HCT116 (cell line): ENCODE results near the gene TYROBP. TPM values are rescaled to one million over a fixed set of nuclear protein-coding genes. Genes with fewer than 3 reads are reported as not detected.
"Not testable (repeated sequence)": the region's sequence is repeated elsewhere in the genome, so short reads cannot be mapped to it uniquely, and the experiment has no call there.

Experiments
- ATAC-seq: fragments of 200-7000 bp; cut with Tn5 transposase; 2 replicates; pipeline ENCODE4 v1.9.1; 2020; ENCODE audit warnings: mild to moderate bottlenecking, moderate library complexity
- BruUV-seq: library from RNA; stranded (reverse); fragments of 400-500 nt; replicated peaks from 2 replicates; lab custom pipeline; 2021; lab: Mats Ljungman, UMichigan
- CTCF ChIA-PET: fragments of 300-600 bp; sonication (Branson Sonifier 250); formaldehyde crosslinking; loops from one replicate; lab custom pipeline; 2021; ENCODE audit warnings: antibody characterized with exemption; lab: Charles Lee
- POLR2A ChIA-PET: fragments of 300-600, 350-600 bp; sonication (Branson Sonifier 250); formaldehyde crosslinking; loops from one replicate; lab custom pipeline; 2021; ENCODE audit warnings: antibody characterized with exemption; lab: Charles Lee
- RAD21 ChIA-PET, 2 experiments: fragments of 300-600 bp; sonication (Branson Sonifier 250); formaldehyde crosslinking; loops; one replicate each; lab custom pipeline; 2023; ENCODE audit warnings: low total read pairs in 2 of 2; ENCODE audit not compliant: uncharacterized antibody in 2 of 2, unreplicated experiment in 2 of 2, low non-redundant PET in 1 of 2; lab: Charles Lee
- DNase-seq: peaks from one replicate; pipeline ENCODE4 v3.0.0-alpha.2; 2010; ENCODE audit warnings: low read depth, low spot score
- H2AFZ ChIP-seq: fragments of 200-600 bp; shearing (Covaris generic), sonication (generic); 2 replicates; pipeline ENCODE4 v1.6.1; 2017; ENCODE audit warnings: low read depth, mixed run types, mixed read lengths, antibody characterized with exemption, low read length; ENCODE audit not compliant: poor library complexity, severe bottlenecking
- H3K27ac ChIP-seq: 2 replicates; pipeline ENCODE4 v1.5.1; 2012; ENCODE audit warnings: low read depth, low read length
- H3K27me3 ChIP-seq: fragments of 200-600 bp; sonication (generic); 2 replicates; pipeline ENCODE4 v1.6.1; 2016; ENCODE audit warnings: mixed run types, low read length, mixed read lengths; ENCODE audit not compliant: insufficient read depth
- H3K36me3 ChIP-seq, 2 experiments: fragments of 200-500 bp in 1 of 2; fragments of 200-600 bp in 1 of 2; sonication (Bioruptor generic) in 1 of 2; sonication (generic) in 1 of 2; 2 replicates each; pipeline versions ENCODE4 v1.5.1 to v1.6.1; 2014 to 2016; ENCODE audit warnings: low read length in 2 of 2, inconsistent platforms in 1 of 2, mixed read lengths in 1 of 2, mixed run types in 1 of 2; ENCODE audit not compliant: insufficient read depth in 2 of 2, control insufficient read depth in 1 of 2
- H3K4me1 ChIP-seq, 2 experiments: fragments of 200-600 bp in 1 of 2; sonication (generic) in 1 of 2; 2 replicates each; pipeline versions ENCODE4 v1.5.1 to v1.6.1; 2012 to 2017; ENCODE audit warnings: low read length in 2 of 2, inconsistent platforms in 1 of 2, mild to moderate bottlenecking in 1 of 2, mixed read lengths in 1 of 2, mixed run types in 1 of 2, moderate library complexity in 1 of 2; ENCODE audit not compliant: insufficient read depth in 2 of 2, control insufficient read depth in 1 of 2
- H3K4me2 ChIP-seq: fragments of 200-600 bp; sonication (generic); 2 replicates; pipeline ENCODE4 v1.6.1; 2017; ENCODE audit warnings: mixed run types, low read length, mixed read lengths
- H3K4me3 ChIP-seq, 2 experiments: fragments of 200-600 bp in 1 of 2; sonication (generic) in 1 of 2; replicated peaks in 1 of 2; 2 replicates each; pipeline ENCODE4 v1.5.1; 2011 to 2016; ENCODE audit warnings: low read length in 2 of 2, control low read depth in 1 of 2, low read depth in 1 of 2, mild to moderate bottlenecking in 1 of 2, mixed read lengths in 1 of 2, mixed run types in 1 of 2
- H3K79me2 ChIP-seq: fragments of 200-600 bp; sonication (generic); 2 replicates; pipeline ENCODE4 v1.6.1; 2017; ENCODE audit warnings: mild to moderate bottlenecking, mixed run types, low read length, moderate library complexity, mixed read lengths; ENCODE audit not compliant: insufficient read depth
- H3K9ac ChIP-seq: fragments of 200-600 bp; sonication (generic); 2 replicates; pipeline ENCODE4 v1.6.1; 2016; ENCODE audit warnings: low read length, mixed read lengths
- H3K9me2 ChIP-seq: fragments of 200-600 bp; sonication (generic), shearing (Covaris generic); 2 replicates; pipeline ENCODE4 v1.6.1; 2017; ENCODE audit warnings: mixed run types, mild to moderate bottlenecking, moderate library complexity; ENCODE audit not compliant: insufficient read depth
- H3K9me3 ChIP-seq, 2 experiments: fragments of 200-500 bp in 1 of 2; fragments of 200-600 bp in 1 of 2; sonication (Bioruptor generic) in 1 of 2; sonication (generic) in 1 of 2; 2 replicates each; pipeline ENCODE4 v1.6.1; 2014 to 2017; ENCODE audit warnings: low read length in 2 of 2, mixed read lengths in 2 of 2, inconsistent platforms in 1 of 2, low read depth in 1 of 2, mild to moderate bottlenecking in 1 of 2, mixed run types in 1 of 2, moderate library complexity in 1 of 2; ENCODE audit not compliant: control insufficient read depth in 1 of 2, insufficient read depth in 1 of 2
- H4K20me1 ChIP-seq: fragments of 200-600 bp; sonication (generic), shearing (Covaris generic); 2 replicates; pipeline ENCODE4 v1.6.1; 2017; ENCODE audit warnings: mixed run types, mild to moderate bottlenecking, moderate library complexity; ENCODE audit not compliant: insufficient read depth
- POLR2A ChIP-seq: IDR thresholded peaks from 2 replicates; pipeline ENCODE4 v1.7.0; 2011; ENCODE audit warnings: borderline replicate concordance; ENCODE audit not compliant: insufficient read depth, insufficient read length; ENCODE audit errors: extremely low read depth
- SRF ChIP-seq: IDR thresholded peaks from 2 replicates; pipeline ENCODE4 v1.6.1; 2012; ENCODE audit warnings: low read depth
- intact Hi-C: fragments of 100-400 bp; cut with micrococcal nuclease; formaldehyde crosslinking; loops from 2 replicates; pipeline ENCODE4 v1.10.0; 2022
- total RNA-seq: library from RNA; stranded (reverse); gene quantifications from one replicate; pipeline ENCODE4 v1.2.1, GENCODE V29; 2021; ENCODE audit not compliant: unreplicated experiment

Gene TYROBP
- total RNA-seq, 1 experiment from 2014 or later = 0.49 TPM

DNA sequence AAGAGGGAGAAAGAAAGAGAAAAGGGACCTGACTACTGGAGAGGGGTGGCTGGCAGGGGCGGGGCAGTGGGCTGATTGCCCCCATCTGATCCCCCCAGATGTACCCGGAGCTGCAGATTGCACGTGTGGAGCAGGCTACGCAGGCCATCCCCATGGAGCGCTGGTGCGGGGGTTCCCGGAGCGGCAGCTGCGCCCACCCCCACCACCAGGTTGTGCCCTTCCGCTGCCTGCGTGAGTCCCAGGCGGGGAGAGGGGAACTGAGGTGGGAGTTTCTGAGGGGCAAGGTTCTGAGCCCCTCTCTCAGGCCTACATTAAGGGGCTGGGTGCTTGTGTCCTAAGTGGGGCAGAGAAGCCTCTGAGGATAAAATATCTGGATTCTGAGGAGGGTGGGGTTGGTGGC, 37.3 kb downstream of the TYROBP start:
- H3K4me3 ChIP-seq = no peak overlapping the region
- ChIA-PET CTCF (interaction anchor here (1.3 to 2.5 kb wide), 2 partner anchors 9 to 12 kb away, joined by 4 to 12 read pairs; no protein-coding TSS in a partner anchor), RAD21 (no interaction called here), POLR2A (interaction anchor here (0.6 to 1.6 kb wide), 3 partner anchors 21 to 123 kb away, joined by 3 to 9 read pairs (median 3); partner anchors contain the start of genes LIN37 and NFKBID)
- no peaks in the 10 kb centered on the region for H4K20me1 ChIP-seq
- H3K27ac ChIP-seq = peak overlapping the region; percentile 10; the same call in 1 of the 2 replicates
- H3K9me2 ChIP-seq = no peaks in the 10 kb centered on the region
- no peaks in the 10 kb centered on the region for H3K79me2 ChIP-seq
- H3K36me3 ChIP-seq = no peaks in the 10 kb centered on the region
- no peaks in the 10 kb centered on the region for H3K27me3 ChIP-seq
- no peak overlapping the region for H3K9ac ChIP-seq
- intact Hi-C loops = no loop called here
- no peak overlapping the region for H3K4me2 ChIP-seq
- H3K9me3 ChIP-seq = no peaks in the 10 kb centered on the region
- BruUV-seq = no TSS peak
- no peak for DNase-seq
- H3K4me1 ChIP-seq = peaks cover 15 to 30% of the 10 kb centered on the region in 2 experiments; a peak in 3 of 4 replicates
- no peak overlapping the region for H2AFZ ChIP-seq
- ATAC-seq = no peak
- TF ChIP-seq SRF = no peak

DNA sequence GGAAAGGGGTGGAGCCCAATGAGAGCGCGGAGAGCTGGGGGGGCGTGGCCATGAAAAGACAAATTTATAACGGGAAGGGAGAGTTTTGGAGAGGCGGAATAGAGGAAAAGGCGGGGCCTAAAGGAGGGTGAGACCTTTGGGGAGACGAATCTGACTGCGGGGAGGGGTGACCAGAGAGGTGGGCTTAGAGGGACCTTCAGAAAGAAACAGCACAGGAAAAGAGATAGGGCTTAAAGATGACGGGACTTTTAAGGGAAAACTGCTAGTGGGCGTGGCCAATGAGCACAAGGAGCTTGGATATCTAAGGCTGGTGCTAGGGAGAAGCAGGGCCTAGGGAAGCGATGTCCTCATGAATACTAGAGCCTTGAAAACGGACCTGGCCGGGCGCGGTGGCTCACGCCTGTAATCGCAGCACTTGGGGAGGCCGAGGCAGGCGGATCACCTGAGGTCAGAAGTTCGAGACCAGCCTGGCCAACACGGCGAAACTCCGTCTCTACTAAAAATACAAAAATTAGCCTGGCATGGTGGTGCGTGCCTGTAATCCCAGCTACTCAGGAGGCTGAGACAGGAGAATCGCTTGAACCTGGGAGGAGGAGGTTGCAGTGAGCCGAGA, 37.9 kb downstream of the TYROBP start:
- H3K9me3 ChIP-seq, H3K9me2 ChIP-seq, BruUV-seq, H3K36me3 ChIP-seq, H3K9ac ChIP-seq, H3K27me3 ChIP-seq, H3K79me2 ChIP-seq, H4K20me1 ChIP-seq, DNase-seq, intact Hi-C loops: not testable (repeated sequence)
- H2AFZ ChIP-seq = peak overlapping the region; percentile 83
- peak overlapping the region; percentile 43 to 49 for H3K4me3 ChIP-seq
- CTCF ChIA-PET = interaction anchor here (1.3 to 2.5 kb wide), 2 partner anchors 10 to 12 kb away, joined by 4 to 12 read pairs; no protein-coding TSS in a partner anchor
- RAD21 ChIA-PET = interaction anchor here (0.6 to 1.2 kb wide), 2 partner anchors 9 to 107 kb away, joined by 3 read pairs; no protein-coding TSS in a partner anchor
- H3K4me2 ChIP-seq = peak overlapping the region; percentile 80
- peak; percentile 6 for TF ChIP-seq POLR2A
- H3K27ac ChIP-seq = peak overlapping the region; percentile 43
- H3K4me1 ChIP-seq = peaks cover 15 to 30% of the 10 kb centered on the region in 2 experiments; a peak in 3 of 4 replicates
- peak; percentile 9 for ATAC-seq
- POLR2A ChIA-PET = interaction anchor here (0.6 to 1.6 kb wide), 10 partner anchors 9 to 125 kb away, joined by 3 to 9 read pairs (median 3); partner anchors contain the start of genes LIN37, NFKBID and PSENEN
